ENCODE measurements around the gene PROX2.

The PROX2 gene, protein sequence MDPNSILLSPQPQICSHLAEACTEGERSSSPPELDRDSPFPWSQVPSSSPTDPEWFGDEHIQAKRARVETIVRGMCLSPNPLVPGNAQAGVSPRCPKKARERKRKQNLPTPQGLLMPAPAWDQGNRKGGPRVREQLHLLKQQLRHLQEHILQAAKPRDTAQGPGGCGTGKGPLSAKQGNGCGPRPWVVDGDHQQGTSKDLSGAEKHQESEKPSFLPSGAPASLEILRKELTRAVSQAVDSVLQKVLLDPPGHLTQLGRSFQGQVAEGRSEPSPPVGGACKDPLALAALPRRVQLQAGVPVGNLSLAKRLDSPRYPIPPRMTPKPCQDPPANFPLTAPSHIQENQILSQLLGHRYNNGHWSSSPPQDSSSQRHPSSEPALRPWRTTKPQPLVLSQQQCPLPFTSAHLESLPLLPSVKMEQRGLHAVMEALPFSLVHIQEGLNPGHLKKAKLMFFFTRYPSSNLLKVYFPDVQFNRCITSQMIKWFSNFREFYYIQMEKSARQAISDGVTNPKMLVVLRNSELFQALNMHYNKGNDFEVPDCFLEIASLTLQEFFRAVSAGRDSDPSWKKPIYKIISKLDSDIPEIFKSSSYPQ

GRCh38 chr14:74875941-74876913 is at the start of gene PROX2:
TSS of gene PROX2 (minus strand) at chr14:74876145. CDS start at chr14:74863834, 12,311 bp downstream.
- no peaks in the 10 kb centered on the region for H3K36me3 ChIP-seq (replicated peaks; ENCODE audit: low read depth, low read length)
- no peaks in the 10 kb centered on the region for H3K27me3 ChIP-seq (ENCODE audit: low read depth, low read length)
- peak within 1 kb of the TSS; percentile 62 for H2AFZ ChIP-seq (ENCODE audit: low read depth, low read length)
- no peaks in the 10 kb centered on the region for H4K20me1 ChIP-seq (ENCODE audit: insufficient read depth, low read length)
- H3K27ac ChIP-seq (ENCODE audit: low read length) = no peak within 1 kb of the TSS
- TF ChIP-seq CTCF (IDR thresholded peaks at IDR 0.05; ENCODE audit: low read depth, low read length) = no peak
- TF ChIP-seq EZH2phosphoT487 (IDR thresholded peaks at IDR 0.05; ENCODE audit: low read depth) = no peak
- H3K4me1 ChIP-seq (ENCODE audit: low read length) = peaks cover 14% of the 10 kb centered on the region
- peak within 1 kb of the TSS; percentile 23; the same call in 1 of the 2 replicates for H3K4me3 ChIP-seq (ENCODE audit: low read length)
- H3K9me3 ChIP-seq (ENCODE audit: insufficient read depth, low read length) = no peaks in the 10 kb centered on the region
- H3K9ac ChIP-seq (ENCODE audit: low read length) = no peak within 1 kb of the TSS
- peak within 1 kb of the TSS; percentile 31 for H3K4me2 ChIP-seq (ENCODE audit: low read length)
- no peaks in the 10 kb centered on the region for H3K79me2 ChIP-seq (ENCODE audit: low read length)

DNA sequence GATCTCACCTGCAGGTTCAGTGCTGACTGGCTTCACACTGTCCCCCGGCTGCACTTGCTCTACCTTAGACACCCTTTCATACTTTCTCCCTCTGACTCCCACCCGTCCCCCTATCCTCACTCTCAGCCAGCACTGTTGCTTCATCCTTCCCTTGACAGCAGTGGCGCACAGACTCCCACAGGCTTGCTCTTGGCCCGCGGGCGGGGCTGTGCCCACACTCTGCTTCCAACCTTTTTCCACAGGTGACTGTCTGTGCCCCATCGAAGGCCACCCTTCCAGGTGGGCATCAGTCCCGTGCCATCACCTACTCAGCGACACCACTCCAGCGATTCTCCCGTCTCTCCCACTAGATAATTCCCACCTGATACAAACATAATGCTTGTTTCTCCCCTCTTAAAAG is 48.1 kb upstream of the PROX2 start:
- no peaks in the 10 kb centered on the region for H3K36me3 ChIP-seq (replicated peaks; ENCODE audit: low read depth, low read length)
- H3K79me2 ChIP-seq (ENCODE audit: low read length) = no peaks in the 10 kb centered on the region
- H3K9ac ChIP-seq (ENCODE audit: low read length) = no peak overlapping the region
- no peaks in the 10 kb centered on the region for H4K20me1 ChIP-seq (ENCODE audit: insufficient read depth, low read length)
- H3K4me3 ChIP-seq (ENCODE audit: low read length) = no peak overlapping the region
- peaks cover 4% of the 10 kb centered on the region for H3K4me1 ChIP-seq (ENCODE audit: low read length)
- no peak overlapping the region for H3K4me2 ChIP-seq (ENCODE audit: low read length)
- TF ChIP-seq EZH2phosphoT487 (IDR thresholded peaks at IDR 0.05; ENCODE audit: low read depth) (no peak), CTCF (IDR thresholded peaks at IDR 0.05; ENCODE audit: low read depth, low read length) (no peak)
- no peak overlapping the region for H3K27ac ChIP-seq (ENCODE audit: low read length)
- peaks cover 13% of the 10 kb centered on the region for H3K27me3 ChIP-seq (ENCODE audit: low read depth, low read length)
- no peaks in the 10 kb centered on the region for H3K9me3 ChIP-seq (ENCODE audit: insufficient read depth, low read length)
- no peak overlapping the region for H2AFZ ChIP-seq (ENCODE audit: low read depth, low read length)

DNA sequence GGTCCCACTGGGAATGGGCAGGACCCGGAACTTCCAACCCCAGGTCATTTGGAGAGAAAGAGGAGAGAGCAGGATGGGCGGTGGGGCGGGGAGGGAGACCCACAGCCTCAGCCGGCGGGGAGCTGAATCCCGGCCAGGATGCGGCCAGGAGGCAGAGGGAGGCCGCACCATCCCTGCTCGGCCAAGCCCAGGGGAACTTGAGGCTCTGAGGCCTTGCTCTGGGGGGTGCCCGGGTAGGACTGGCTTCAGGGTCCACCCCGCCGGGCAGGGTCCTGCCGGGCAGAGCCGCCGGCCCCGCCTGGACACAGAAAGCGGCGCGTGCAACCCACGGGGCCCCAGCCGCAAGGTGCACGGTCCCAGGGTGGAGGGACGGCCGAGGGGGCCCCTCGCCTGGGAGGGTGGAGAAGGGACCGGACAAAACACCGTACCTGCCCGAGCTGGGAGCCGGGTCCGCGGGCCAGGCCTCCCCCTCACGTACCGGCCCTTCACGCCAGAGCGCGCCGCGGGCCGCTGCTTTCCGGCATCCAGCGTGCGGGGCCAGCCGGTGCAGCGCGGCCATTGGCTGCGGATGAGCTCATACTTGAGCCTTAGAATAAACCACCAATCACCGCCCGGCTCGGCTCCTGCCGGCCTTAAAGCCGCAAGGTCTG is 46.9 kb upstream of the PROX2 start, which contains the start of gene RPS6KL1:
Gene RPS6KL1 (minus strand): TSS at position 509 of the 650 bp plus-strand sequence. CDS start 1,719 bp downstream, outside the sequence.
- H3K9me3 ChIP-seq (ENCODE audit: insufficient read depth, low read length) = no peaks in the 10 kb centered on the region
- H3K79me2 ChIP-seq (ENCODE audit: low read length) = no peaks in the 10 kb centered on the region
- peak within 1 kb of the TSS; percentile 73 for H2AFZ ChIP-seq (ENCODE audit: low read depth, low read length)
- no peak for TF ChIP-seq CTCF (IDR thresholded peaks at IDR 0.05; ENCODE audit: low read depth, low read length)
- TF ChIP-seq EZH2phosphoT487 (IDR thresholded peaks at IDR 0.05; ENCODE audit: low read depth) = no peak
- no peak within 1 kb of the TSS for H3K27ac ChIP-seq (ENCODE audit: low read length)
- peak within 1 kb of the TSS; percentile 83 for H3K4me3 ChIP-seq (ENCODE audit: low read length)
- H3K27me3 ChIP-seq (ENCODE audit: low read depth, low read length) = peaks cover 10% of the 10 kb centered on the region
- no peaks in the 10 kb centered on the region for H4K20me1 ChIP-seq (ENCODE audit: insufficient read depth, low read length)
- H3K9ac ChIP-seq (ENCODE audit: low read length) = peak within 1 kb of the TSS; percentile 61
- no peaks in the 10 kb centered on the region for H3K36me3 ChIP-seq (replicated peaks; ENCODE audit: low read depth, low read length)
- H3K4me1 ChIP-seq (ENCODE audit: low read length) = peaks cover 4% of the 10 kb centered on the region
- peak within 1 kb of the TSS; percentile 81 for H3K4me2 ChIP-seq (ENCODE audit: low read length)
